Kidney (tissue), 14 donors: ENCODE results near the gene WNT5B. TPM values are rescaled to one million over a fixed set of nuclear protein-coding genes. Genes with fewer than 3 reads are reported as not detected.
"Not testable (repeated sequence)": the region's sequence is repeated elsewhere in the genome, so short reads cannot be mapped to it uniquely, and the experiment has no call there.

Experiments
- DNase-seq, 5 donors: peaks; one replicate each; pipeline ENCODE4 v3.0.0-alpha.2; 2013 to 2020
- FAIRE-seq: peaks from 2 replicates; lab custom pipeline; 2012; peaks lifted over from hg19 to GRCh38; lab: Jason Lieb, UNC
- H3K27ac ChIP-seq, 2 donors: one replicate each; pipeline ENCODE4 v1.7.0; 2013; ENCODE audit warnings: low read depth in 2 of 2, low read length in 2 of 2, inconsistent platforms in 1 of 2
- H3K27me3 ChIP-seq: one replicate; pipeline ENCODE4 v1.7.1; 2013; ENCODE audit warnings: low read length, inconsistent platforms; ENCODE audit not compliant: control insufficient read depth, insufficient read depth
- H3K36me3 ChIP-seq, 3 donors: one replicate each; pipeline versions ENCODE4 v1.7.0 to v1.7.1; 2013; ENCODE audit warnings: low read length in 3 of 3, control low read depth in 1 of 3, inconsistent platforms in 1 of 3; ENCODE audit not compliant: insufficient read depth in 3 of 3, control insufficient read depth in 2 of 3
- H3K4me1 ChIP-seq, 3 donors: one replicate each; pipeline versions ENCODE4 v1.7.0 to v1.7.1; 2013; ENCODE audit warnings: low read length in 3 of 3, inconsistent platforms in 1 of 3, low read depth in 1 of 3; ENCODE audit not compliant: control insufficient read depth in 2 of 3, insufficient read depth in 2 of 3
- H3K4me3 ChIP-seq, 3 donors: one replicate each; pipeline versions ENCODE4 v1.7.0 to v1.8.1; 2013; ENCODE audit warnings: low read length in 3 of 3, control low read depth in 1 of 3, inconsistent platforms in 1 of 3
- H3K9ac ChIP-seq, 3 donors: one replicate each; pipeline versions ENCODE4 v1.7.0 to v1.7.1; 2013; ENCODE audit warnings: low read length in 3 of 3, control low read depth in 1 of 3, inconsistent platforms in 1 of 3
- H3K9me3 ChIP-seq, 3 donors: one replicate each; pipeline versions ENCODE4 v1.7.0 to v1.7.1; 2013; ENCODE audit warnings: low read length in 3 of 3, control low read depth in 1 of 3, inconsistent platforms in 1 of 3; ENCODE audit not compliant: control insufficient read depth in 2 of 3, insufficient read depth in 1 of 3
- intact Hi-C: fragments of 100-400 bp; cut with DNase I; formaldehyde crosslinking; loops from one replicate; pipeline ENCODE4 v1.11.1; 2022
- polyA plus RNA-seq: library from polyadenylated mRNA; stranded (reverse); fragments of 350-450 nt; fragmentation: Illumina TruSeq; extraction: RNeasy Lipid Tissue Mini Kit (QIAGEN cat#74804); gene quantifications from one replicate; pipeline ENCODE4 v1.2.3, GENCODE V29; 2014; ENCODE audit warnings: low read depth, low replicate concordance; ENCODE audit not compliant: insufficient read depth
- total RNA-seq: library from RNA; stranded (reverse); fragmentation: NEBNext Ultra II Directional; extraction: Animal tissue kit (Norgen Biotek cat#: 25700); gene quantifications from one replicate; pipeline ENCODE4 v1.2.1, GENCODE V29; 2021
- TF ChIP-seq, protein P1 (sequence below): IDR thresholded peaks from 3 replicates; pipeline ENCODE4 v1.5.1; 2012; ENCODE audit warnings: mild to moderate bottlenecking, moderate library complexity, borderline replicate concordance; ENCODE audit not compliant: insufficient read depth; ENCODE audit errors: extremely low read depth
- donor health status: control.
- donor health status: control.
- donor health status: control.
- donor health status: control.
- donor health status: control.
- donor health status: DM: yes; HTN: yes; CAD: no.
- donor health status: Normal renal cell carcinoma (clear cell type).

WNT5B gene
- total and polyA plus RNA-seq, 2 donors from 2014 or later: 3.4 to 4.8 TPM

DNA sequence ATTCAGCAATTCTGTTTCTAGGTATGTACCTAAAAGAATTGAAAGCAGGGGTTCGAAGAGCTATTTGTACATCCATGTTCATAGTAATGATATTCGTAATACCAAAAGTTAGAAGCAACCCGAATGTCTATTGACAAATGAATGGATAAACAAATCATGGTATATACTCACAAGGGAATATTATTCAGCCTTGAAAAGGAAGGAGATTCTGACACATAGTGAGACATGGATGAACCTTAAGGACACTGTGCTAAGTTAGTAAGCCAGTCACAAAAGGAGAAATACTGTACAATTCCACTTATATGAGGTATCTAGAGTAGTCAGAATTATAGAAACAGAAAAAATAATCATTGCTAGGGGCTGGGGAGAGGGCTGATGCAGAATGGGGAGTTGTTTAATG is 30.3 kb upstream of the WNT5B start:
- Histone ChIP-seq H3K27me3 (no peaks in the 10 kb centered on the region), H3K9ac (no peak overlapping the region), H3K4me3 (no peak overlapping the region), H3K36me3 (no peaks in the 10 kb centered on the region), H3K27ac (no peak overlapping the region), H3K4me1 (peaks cover 0 to 3% (median 0%) of the 10 kb centered on the region in 3 donors), H3K9me3 (no peaks in the 10 kb centered on the region)
- intact Hi-C loops: no loop called here
- TF ChIP-seq, protein P1, sequence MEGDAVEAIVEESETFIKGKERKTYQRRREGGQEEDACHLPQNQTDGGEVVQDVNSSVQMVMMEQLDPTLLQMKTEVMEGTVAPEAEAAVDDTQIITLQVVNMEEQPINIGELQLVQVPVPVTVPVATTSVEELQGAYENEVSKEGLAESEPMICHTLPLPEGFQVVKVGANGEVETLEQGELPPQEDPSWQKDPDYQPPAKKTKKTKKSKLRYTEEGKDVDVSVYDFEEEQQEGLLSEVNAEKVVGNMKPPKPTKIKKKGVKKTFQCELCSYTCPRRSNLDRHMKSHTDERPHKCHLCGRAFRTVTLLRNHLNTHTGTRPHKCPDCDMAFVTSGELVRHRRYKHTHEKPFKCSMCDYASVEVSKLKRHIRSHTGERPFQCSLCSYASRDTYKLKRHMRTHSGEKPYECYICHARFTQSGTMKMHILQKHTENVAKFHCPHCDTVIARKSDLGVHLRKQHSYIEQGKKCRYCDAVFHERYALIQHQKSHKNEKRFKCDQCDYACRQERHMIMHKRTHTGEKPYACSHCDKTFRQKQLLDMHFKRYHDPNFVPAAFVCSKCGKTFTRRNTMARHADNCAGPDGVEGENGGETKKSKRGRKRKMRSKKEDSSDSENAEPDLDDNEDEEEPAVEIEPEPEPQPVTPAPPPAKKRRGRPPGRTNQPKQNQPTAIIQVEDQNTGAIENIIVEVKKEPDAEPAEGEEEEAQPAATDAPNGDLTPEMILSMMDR: no peak
- FAIRE-seq (no peak), DNase-seq (no peak)

DNA sequence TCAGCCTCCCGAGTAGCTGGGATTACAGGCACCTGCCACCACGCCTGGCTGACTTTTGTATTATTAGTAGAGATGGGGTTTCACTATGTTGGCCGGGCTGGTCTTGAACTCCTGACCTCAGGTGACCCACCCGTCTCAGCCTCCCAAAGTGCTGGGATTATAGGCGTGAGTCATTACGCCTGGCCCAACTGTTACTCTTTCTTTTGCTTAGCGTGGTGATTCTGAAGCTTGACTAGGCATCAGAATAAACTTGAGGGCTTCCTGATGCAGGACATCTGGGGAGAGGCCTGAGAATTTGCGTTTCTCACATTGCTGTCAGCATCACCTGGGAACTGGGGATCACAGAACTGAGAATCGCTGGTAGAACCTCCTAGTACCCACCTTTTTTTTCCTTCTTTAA is 26.3 kb upstream of the WNT5B start:
- DNase-seq, FAIRE-seq, intact Hi-C loops, H3K27ac ChIP-seq, H3K4me3 ChIP-seq, H3K9me3 ChIP-seq, H3K27me3 ChIP-seq, H3K36me3 ChIP-seq, H3K9ac ChIP-seq: not testable (repeated sequence)
- H3K4me1 ChIP-seq: peaks cover 3 to 10% (median 6%) of the 10 kb centered on the region in 3 donors

DNA sequence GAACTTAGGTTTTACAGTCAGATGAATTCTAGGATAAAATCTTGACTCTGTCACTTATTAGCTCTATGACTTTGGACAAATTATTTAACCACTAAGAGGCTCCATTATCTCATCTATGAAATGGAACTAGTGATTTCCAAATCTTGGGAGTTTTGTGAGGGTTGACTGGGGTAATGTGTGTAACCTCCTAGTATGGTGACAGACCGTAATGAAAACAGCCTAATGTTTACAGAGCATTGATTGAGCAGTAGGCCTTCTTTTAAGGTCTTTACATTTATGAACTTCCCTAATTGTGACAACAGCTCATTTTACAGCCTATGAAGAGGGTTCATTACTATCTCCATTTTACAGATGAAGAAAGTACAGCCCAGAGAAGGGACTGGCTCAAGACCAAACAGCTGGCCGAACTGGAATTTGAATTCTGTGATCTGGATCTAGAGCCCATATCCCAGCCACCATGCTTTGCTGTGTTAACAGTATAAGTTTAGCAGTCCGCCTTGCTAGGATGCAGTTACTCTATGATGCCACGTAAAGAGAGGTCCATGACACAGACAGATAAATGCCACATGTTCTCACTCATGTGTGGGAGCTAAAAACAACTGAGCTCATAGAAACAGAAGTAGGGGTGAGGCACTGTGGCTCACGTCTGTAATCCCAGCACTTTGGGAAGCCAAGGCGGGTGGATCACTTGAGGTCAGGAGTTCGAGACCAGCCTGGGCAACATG is 25.6 kb upstream of the WNT5B start:
- H3K27ac ChIP-seq: no peak overlapping the region
- no peaks in the 10 kb centered on the region for H3K36me3 ChIP-seq
- no peak for DNase-seq
- FAIRE-seq: no peak
- H3K9me3 ChIP-seq: no peaks in the 10 kb centered on the region
- intact Hi-C loops: no loop called here
- TF ChIP-seq, protein P1: no peak
- no peak overlapping the region for H3K4me3 ChIP-seq
- peaks cover 3 to 10% (median 6%) of the 10 kb centered on the region in 3 donors for H3K4me1 ChIP-seq
- H3K9ac ChIP-seq: no peak overlapping the region
- no peaks in the 10 kb centered on the region for H3K27me3 ChIP-seq

- TF ChIP-seq, protein P1: no peak
- intact Hi-C loops: no loop called here
- no peak for FAIRE-seq
These were observed 24.6 kb upstream of the WNT5B start for GRCh38 chr12:1604464-1604863.

More at GRCh38 chr12:1604464-1604863, 24.6 kb upstream of the WNT5B start:
- peaks cover 3 to 10% (median 6%) of the 10 kb centered on the region in 3 donors for H3K4me1 ChIP-seq
- H3K27ac ChIP-seq: no peak overlapping the region
- no peaks in the 10 kb centered on the region for H3K9me3 ChIP-seq
- no peak overlapping the region for H3K9ac ChIP-seq
- no peaks in the 10 kb centered on the region for H3K36me3 ChIP-seq
- DNase-seq: no peak
- H3K4me3 ChIP-seq: no peak overlapping the region
- H3K27me3 ChIP-seq: no peaks in the 10 kb centered on the region
